NCI-H2227 treated with DMSO at 0.1 percent for 48 hours (cell line): Measurements from ENCODE around the gene CXADR.
"Not testable (repeated sequence)": the region's sequence is repeated elsewhere in the genome, so short reads cannot be mapped to it uniquely, and the experiment has no call there.

Source experiments
- DNase-seq: peaks from one replicate; lab custom pipeline; 2025; lab: John Stamatoyannopoulos, UW

Gene CXADR

GRCh38 chr21:17512253-17513213 is at the start of gene CXADR:
Gene CXADR, plus strand, starts transcription at chr21:17513043. Its CDS starts 87 bp downstream, at chr21:17513130.
- peak; percentile 89 for DNase-seq

GRCh38 chr21:17466166-17466565 is 46.7 kb upstream of the CXADR start:
- DNase-seq, result no peak

GRCh38 chr21:17467392-17467791 is 45.5 kb upstream of the CXADR start:
- DNase-seq, result no peak

GRCh38 chr21:17467829-17468228 is 45.0 kb upstream of the CXADR start:
- no peak for DNase-seq

- no peak for DNase-seq
Observed at GRCh38 chr21:17468698-17469097, 44.1 kb upstream of the CXADR start.

- DNase-seq, result no peak
Observed at GRCh38 chr21:17469727-17470126, 43.1 kb upstream of the CXADR start.

GRCh38 chr21:17472182-17472581 is 40.7 kb upstream of the CXADR start:
- DNase-seq, result no peak

- no peak for DNase-seq
Observed at GRCh38 chr21:17472592-17473271, 40.1 kb upstream of the CXADR start.

- no peak for DNase-seq
Observed at GRCh38 chr21:17476006-17476405, 36.8 kb upstream of the CXADR start.

- DNase-seq, result not testable (repeated sequence)
Observed at GRCh38 chr21:17478156-17478555, 34.7 kb upstream of the CXADR start.

- no peak for DNase-seq
Observed at GRCh38 chr21:17479606-17480005, 33.2 kb upstream of the CXADR start.

- DNase-seq, result no peak
Observed at GRCh38 chr21:17482928-17483327, 29.9 kb upstream of the CXADR start.

- DNase-seq, result no peak
Observed at GRCh38 chr21:17488620-17489019, 24.2 kb upstream of the CXADR start.

GRCh38 chr21:17489565-17489964 is 23.3 kb upstream of the CXADR start:
- not testable (repeated sequence) for DNase-seq

GRCh38 chr21:17491716-17492414 is 21.0 kb upstream of the CXADR start:
- no peak for DNase-seq

GRCh38 chr21:17492415-17493168 is 20.3 kb upstream of the CXADR start:
- DNase-seq, result no peak

GRCh38 chr21:17494051-17494450 is 18.8 kb upstream of the CXADR start:
- DNase-seq, result no peak

- DNase-seq, result peak; percentile 51
Observed at GRCh38 chr21:17495680-17496079, 17.2 kb upstream of the CXADR start.

GRCh38 chr21:17497316-17497715 is 15.5 kb upstream of the CXADR start:
- DNase-seq, result no peak

GRCh38 chr21:17498586-17498985 is 14.3 kb upstream of the CXADR start:
- no peak for DNase-seq

- no peak for DNase-seq
Observed at GRCh38 chr21:17501107-17502006, 11.5 kb upstream of the CXADR start.
